Cerebellar nuclear complex (tissue), 1 donor: Measurements from ENCODE around the gene IL25.
"Not testable (repeated sequence)": the region's sequence is repeated elsewhere in the genome, so short reads cannot be mapped to it uniquely, and the experiment has no call there.

Experiments used
- DNase-seq, 2 experiments: peaks; one replicate each; lab custom pipeline; 2025; lab: John Stamatoyannopoulos, UW

The IL25 gene

GRCh38 chr14:23372509-23372908 lies at the start of gene IL25:
IL25 (plus strand) TSS chr14:23372809.
- no peak for DNase-seq

GRCh38 chr14:23323838-23324454 lies 48.7 kb upstream of the IL25 start:
- DNase-seq, result no peak

GRCh38 chr14:23324455-23324846 lies 48.2 kb upstream of the IL25 start:
- no peak for DNase-seq

GRCh38 chr14:23324993-23325392 lies 47.6 kb upstream of the IL25 start:
- DNase-seq, result no peak

- DNase-seq, result not testable (repeated sequence)
Measured at GRCh38 chr14:23325746-23326145, 46.9 kb upstream of the IL25 start.

- DNase-seq, result no peak
Measured at GRCh38 chr14:23326491-23327332, 45.9 kb upstream of the IL25 start.

- DNase-seq, result peak in 1 of 2 experiments; percentile 26
Measured at GRCh38 chr14:23327947-23328744, 44.5 kb upstream of the IL25 start.

- DNase-seq, result no peak
Measured at GRCh38 chr14:23335623-23336022, 37.0 kb upstream of the IL25 start.

GRCh38 chr14:23339506-23340268 lies 32.9 kb upstream of the IL25 start:
- DNase-seq, result no peak

GRCh38 chr14:23344481-23344880 lies 28.1 kb upstream of the IL25 start:
- DNase-seq, result no peak

- DNase-seq, result no peak
Measured at GRCh38 chr14:23345987-23346692, 26.5 kb upstream of the IL25 start.

GRCh38 chr14:23346693-23347405 lies 25.8 kb upstream of the IL25 start:
- no peak for DNase-seq

- DNase-seq, result no peak
Measured at GRCh38 chr14:23347406-23348296, 25.0 kb upstream of the IL25 start.

- DNase-seq, result no peak
Measured at GRCh38 chr14:23348297-23348655, 24.3 kb upstream of the IL25 start.

GRCh38 chr14:23349156-23349845 lies 23.3 kb upstream of the IL25 start:
- DNase-seq, result no peak

GRCh38 chr14:23351681-23352505 lies 20.7 kb upstream of the IL25 start:
- DNase-seq, result no peak

GRCh38 chr14:23352506-23353432 lies 19.8 kb upstream of the IL25 start, which contains the start of gene SLC22A17:
SLC22A17 (minus strand) TSS chr14:23352887.
- peak in 1 of 2 experiments; percentile 83 for DNase-seq
